SK-N-SH (cell line): ENCODE results near the gene CARS2. TPM values are rescaled to one million over a fixed set of nuclear protein-coding genes. Genes with fewer than 3 reads are reported as not detected.

Experiments
- CTCF ChIA-PET: fragments of 300-600, 350-600 bp; formaldehyde crosslinking; extraction: SDS; loops from one replicate; lab custom pipeline; 2021; lab: Yijun Ruan, JAX
- POLR2A ChIA-PET: fragments of 350-600 bp; sonication (Branson Sonifier 250); formaldehyde crosslinking; extraction: SDS; loops from one replicate; lab custom pipeline; 2020; ENCODE audit warnings: antibody characterized with exemption, inconsistent platforms; lab: Yijun Ruan, JAX
- DNase-seq: peaks from one replicate; pipeline ENCODE4 v3.0.0; 2012
- H2AFZ ChIP-seq: fragments of 200-600 bp; sonication (generic); 2 replicates; pipeline ENCODE4 v1.8.1; 2016; ENCODE audit warnings: antibody characterized with exemption, mild to moderate bottlenecking, low read depth
- H3F3A ChIP-seq: fragments of 200-600 bp; sonication (generic); replicated peaks from 2 replicates; pipeline ENCODE3; 2016; ENCODE audit warnings: antibody characterized with exemption, mild to moderate bottlenecking; ENCODE audit not compliant: insufficient read depth
- H3K27ac ChIP-seq, 2 experiments: fragments of 200-500 bp in 1 of 2; fragments of 200-600 bp in 1 of 2; sonication (Bioruptor generic) in 1 of 2; sonication (generic), shearing (Covaris generic) in 1 of 2; 2 replicates each; pipeline versions ENCODE4 v1.5.1 to v1.6.1; 2014 to 2016; ENCODE audit warnings: low read depth in 2 of 2, inconsistent platforms in 1 of 2, low read length in 1 of 2, mild to moderate bottlenecking in 1 of 2, mixed read lengths in 1 of 2
- H3K27me3 ChIP-seq: fragments of 200-600 bp; sonication (generic), shearing (Covaris generic); 2 replicates; pipeline ENCODE4 v1.6.1; 2016; ENCODE audit warnings: mixed run types; ENCODE audit not compliant: insufficient read depth
- H3K36me3 ChIP-seq, 2 experiments: fragments of 200-500 bp in 1 of 2; fragments of 200-600 bp in 1 of 2; sonication (Bioruptor generic) in 1 of 2; sonication (generic) in 1 of 2; replicated peaks in 1 of 2; 2 replicates each; pipeline versions ENCODE3 to v1.5.1; 2014 to 2016; ENCODE audit warnings: low read length in 1 of 2, mild to moderate bottlenecking in 1 of 2; ENCODE audit not compliant: insufficient read depth in 2 of 2, control insufficient read depth in 1 of 2
- H3K4me1 ChIP-seq, 2 experiments: fragments of 200-500 bp in 1 of 2; fragments of 200-600 bp in 1 of 2; sonication (Bioruptor generic) in 1 of 2; sonication (generic), shearing (Covaris generic) in 1 of 2; 2 replicates each; pipeline versions ENCODE4 v1.5.1 to v1.6.1; 2014 to 2016; ENCODE audit warnings: low read depth in 1 of 2, low read length in 1 of 2, mixed run types in 1 of 2; ENCODE audit not compliant: insufficient read depth in 2 of 2, control insufficient read depth in 1 of 2
- H3K4me2 ChIP-seq: fragments of 200-600 bp; sonication (generic), shearing (Covaris generic); 2 replicates; pipeline ENCODE4 v1.6.1; 2017; ENCODE audit warnings: mixed run types
- H3K4me3 ChIP-seq, 2 experiments: fragments of 200-500 bp in 1 of 2; fragments of 200-600 bp in 1 of 2; sonication (Bioruptor generic) in 1 of 2; sonication (generic), shearing (Covaris generic) in 1 of 2; 2 replicates each; pipeline versions ENCODE4 v1.5.1 to v1.8.1; 2014 to 2016; ENCODE audit warnings: low read depth in 2 of 2, inconsistent platforms in 1 of 2, low read length in 1 of 2, mild to moderate bottlenecking in 1 of 2, mixed read lengths in 1 of 2, moderate library complexity in 1 of 2
- H3K79me2 ChIP-seq: fragments of 200-600 bp; sonication (generic); 2 replicates; pipeline ENCODE4 v1.8.1; 2017; ENCODE audit warnings: mild to moderate bottlenecking; ENCODE audit not compliant: insufficient read depth
- H3K9ac ChIP-seq: fragments of 200-600 bp; sonication (generic); 2 replicates; pipeline ENCODE4 v1.6.1; 2017; ENCODE audit warnings: mixed run types
- H3K9me2 ChIP-seq: fragments of 200-600 bp; sonication (generic); 2 replicates; pipeline ENCODE4 v1.6.1; 2017; ENCODE audit warnings: mixed run types
- H3K9me3 ChIP-seq: fragments of 200-600 bp; sonication (generic); 2 replicates; pipeline ENCODE4 v1.6.1; 2017; ENCODE audit warnings: mixed run types, mild to moderate bottlenecking, moderate library complexity
- H4K20me1 ChIP-seq: fragments of 200-600 bp; sonication (generic); 2 replicates; pipeline ENCODE4 v1.6.1; 2017; ENCODE audit warnings: mild to moderate bottlenecking, mixed run types; ENCODE audit not compliant: insufficient read depth
- CHD2 ChIP-seq: fragments of 150-350 bp; IDR thresholded peaks from 2 replicates; pipeline ENCODE4 v1.6.1; 2018; ENCODE audit warnings: low read length; ENCODE audit not compliant: partially characterized antibody
- ELF1 ChIP-seq: IDR thresholded peaks from 2 replicates; pipeline ENCODE4 v1.4.0; 2012
- EZH2phosphoT487 ChIP-seq: fragments of 200-600 bp; sonication (generic); IDR thresholded peaks from 2 replicates; pipeline ENCODE4 v1.6.1; 2017; ENCODE audit warnings: low read depth, mixed run types, mild to moderate bottlenecking, antibody characterized with exemption, moderate library complexity, borderline replicate concordance
- FOXJ3 ChIP-seq: sonication (generic); formaldehyde crosslinking; IDR thresholded peaks from 2 replicates; pipeline ENCODE4 v1.5.1; 2020; ENCODE audit warnings: mild to moderate bottlenecking, missing genetic modification reagents
- IRF3 ChIP-seq: fragments of 150-350 bp; IDR thresholded peaks from 2 replicates; pipeline ENCODE4 v1.6.1; 2016; ENCODE audit warnings: mild to moderate bottlenecking, low read depth, low read length
- JUND ChIP-seq: IDR thresholded peaks from 2 replicates; pipeline ENCODE4 v1.4.0; 2012
- NRF1 ChIP-seq: IDR thresholded peaks from 2 replicates; pipeline ENCODE4 v1.6.1; 2012; ENCODE audit warnings: low read depth, mild to moderate bottlenecking, low read length
- REST ChIP-seq: IDR thresholded peaks from 2 replicates; pipeline ENCODE4 v1.6.1; 2012; ENCODE audit warnings: mild to moderate bottlenecking, low read depth, low read length, moderate library complexity
- RXRA ChIP-seq: IDR thresholded peaks from 2 replicates; pipeline ENCODE4 v1.4.0; 2012; ENCODE audit warnings: low read depth, mild to moderate bottlenecking, borderline replicate concordance
- SIN3A ChIP-seq: IDR thresholded peaks from 2 replicates; pipeline ENCODE4 v1.6.1; 2012; ENCODE audit warnings: low read depth, mild to moderate bottlenecking, low read length, moderate library complexity, borderline replicate concordance
- USF1 ChIP-seq: IDR thresholded peaks from 2 replicates; pipeline ENCODE4 v1.4.0; 2012; ENCODE audit warnings: low read depth, borderline replicate concordance
- WGBS: methylation state at CpG from one replicate; pipeline ENCODE4 v1.1.6; 2017; ENCODE audit warnings: low lambda C conversion rate; 5-methylcytosine and 5-hydroxymethylcytosine counted together
- polyA plus RNA-seq, 3 experiments: library from polyadenylated mRNA; depleted of rRNA; stranded (reverse); fragments of >200 nt; gene quantifications; 2 replicates each; pipeline ENCODE4 v1.2.3, GENCODE V29; 2012

The CARS2 gene
- polyA plus RNA-seq, 1 of the 3 experiments (the other 2 are of a cell fraction), result 78.6 TPM

DNA sequence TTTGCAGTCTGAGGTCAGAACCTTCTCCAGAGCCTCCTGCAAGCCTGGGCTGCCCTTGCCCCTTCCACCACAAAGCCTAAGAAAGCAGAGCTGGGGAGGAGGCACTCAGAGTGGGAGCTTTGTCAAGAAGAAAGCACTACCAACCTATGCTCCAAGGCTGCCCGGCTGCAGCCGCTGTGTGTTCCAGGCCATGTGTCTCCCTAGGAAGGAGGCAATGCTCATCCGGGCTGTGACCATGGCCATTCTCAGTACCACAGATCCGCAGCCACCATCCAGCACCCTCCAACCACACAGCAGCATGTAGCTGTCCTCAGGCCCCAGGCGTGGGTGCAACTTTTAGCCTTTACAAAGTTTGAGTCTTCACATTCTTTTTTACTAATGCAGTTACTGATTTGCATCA is 22.0 kb downstream of the CARS2 start:
- Histone ChIP-seq H2AFZ (no peak overlapping the region), H3K79me2 (no peaks in the 10 kb centered on the region), H3K9me2 (no peaks in the 10 kb centered on the region), H3K27me3 (no peaks in the 10 kb centered on the region), H3K4me3 (no peak overlapping the region), H3K36me3 (peaks cover 44 to 50% of the 10 kb centered on the region in 2 experiments), H3K27ac (no peak overlapping the region), H3F3A (peaks cover 4% of the 10 kb centered on the region), H3K4me2 (no peak overlapping the region), H3K4me1 (no peaks in the 10 kb centered on the region), H3K9ac (no peak overlapping the region), H4K20me1 (no peaks in the 10 kb centered on the region), H3K9me3 (no peaks in the 10 kb centered on the region)
- no peak for TF ChIP-seq EZH2phosphoT487
- no peak for TF ChIP-seq NRF1
- no peak for TF ChIP-seq SIN3A
- TF ChIP-seq USF1, result no peak
- no peak for TF ChIP-seq ELF1
- TF ChIP-seq JUND, result no peak
- no peak for TF ChIP-seq FOXJ3 (CRISPR knock-in tag)
- TF ChIP-seq REST, result no peak
- no peak for TF ChIP-seq IRF3
- no peak for TF ChIP-seq RXRA
- TF ChIP-seq CHD2, result no peak
- DNase-seq, result no peak
- POLR2A ChIA-PET, result no interaction called here
- CTCF ChIA-PET, result interaction anchor here (1.3 to 1.7 kb wide), 3 partner anchors 21 to 32 kb away, joined by 3 to 4 read pairs (median 4); no protein-coding TSS in a partner anchor
- 100% methylated on average over 1 of the region's 5 CpGs for WGBS
